ENCODE measurements around the gene IL4I1. TPM values are rescaled to one million over a fixed set of nuclear protein-coding genes. Genes with fewer than 3 reads are reported as not detected.

IL4I1 gene
- total and polyA plus RNA-seq, 2 experiments from 2014 or later, result 0.66 TPM; not detected in 1

DNA sequence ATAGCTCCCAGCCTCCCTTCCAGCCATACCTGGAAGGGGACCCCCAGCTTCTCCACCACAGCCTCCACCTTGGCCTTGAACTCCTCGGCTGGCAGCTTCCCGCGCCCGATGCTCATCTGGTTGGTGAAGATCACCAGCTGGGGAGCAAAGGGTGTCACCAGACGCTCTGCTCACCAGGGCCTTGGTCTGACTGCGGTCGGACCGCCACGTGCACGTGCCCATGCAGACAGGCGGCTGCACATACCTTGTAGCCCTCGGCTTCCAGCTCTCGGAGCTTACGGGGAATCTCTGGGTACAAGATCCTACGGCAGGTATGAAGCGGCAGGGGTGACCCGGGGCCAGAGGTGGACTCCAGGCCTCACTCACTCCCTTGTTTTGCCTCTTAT lies 32.8 kb downstream of the IL4I1 start:
- no peak for DNase-seq
- H3K4me3 ChIP-seq, result no peak overlapping the region
- H2AFZ ChIP-seq, result no peak overlapping the region
- H3K27ac ChIP-seq, result no peak overlapping the region
- peaks cover 14% of the 10 kb centered on the region for H3K4me1 ChIP-seq (ENCODE audit: insufficient read depth)
- H3K9ac ChIP-seq, result no peak overlapping the region
- 88 to 92% methylated on average over 17 of the region's 17 CpGs for WGBS, 2 experiments (ENCODE audit: low coverage in 1 of 2, low lambda C conversion rate in 2 of 2, missing lambda C conversion rate in 2 of 2)
- no peaks in the 10 kb centered on the region for H3K27me3 ChIP-seq (replicated peaks; ENCODE audit: insufficient read depth)
- no peaks in the 10 kb centered on the region for H4K20me1 ChIP-seq (ENCODE audit: insufficient read depth)
- no peaks in the 10 kb centered on the region for H3K9me2 ChIP-seq (ENCODE audit: insufficient read depth)
- no peak overlapping the region for H3K4me2 ChIP-seq (ENCODE audit: unreplicated experiment)
- H3K36me3 ChIP-seq (ENCODE audit: low read depth), result peaks cover 9% of the 10 kb centered on the region; the same call in 1 of the 2 replicates
- in situ Hi-C loops (cut with MboI), result no loop called here
- peaks cover 21% of the 10 kb centered on the region for H3F3A ChIP-seq (ENCODE audit: insufficient read depth)
- H3K9me3 ChIP-seq (ENCODE audit: low read depth), result no peaks in the 10 kb centered on the region
- TF ChIP-seq EZH2phosphoT487 (IDR thresholded peaks at IDR 0.05; ENCODE audit: insufficient read depth, low read depth) (no peak), EZH2 (IDR thresholded peaks at IDR 0.05; ENCODE audit: insufficient read depth, poor library complexity, severe bottlenecking) (no peak)
- peaks cover 32% of the 10 kb centered on the region for H3K79me2 ChIP-seq (ENCODE audit: insufficient read depth)

DNA sequence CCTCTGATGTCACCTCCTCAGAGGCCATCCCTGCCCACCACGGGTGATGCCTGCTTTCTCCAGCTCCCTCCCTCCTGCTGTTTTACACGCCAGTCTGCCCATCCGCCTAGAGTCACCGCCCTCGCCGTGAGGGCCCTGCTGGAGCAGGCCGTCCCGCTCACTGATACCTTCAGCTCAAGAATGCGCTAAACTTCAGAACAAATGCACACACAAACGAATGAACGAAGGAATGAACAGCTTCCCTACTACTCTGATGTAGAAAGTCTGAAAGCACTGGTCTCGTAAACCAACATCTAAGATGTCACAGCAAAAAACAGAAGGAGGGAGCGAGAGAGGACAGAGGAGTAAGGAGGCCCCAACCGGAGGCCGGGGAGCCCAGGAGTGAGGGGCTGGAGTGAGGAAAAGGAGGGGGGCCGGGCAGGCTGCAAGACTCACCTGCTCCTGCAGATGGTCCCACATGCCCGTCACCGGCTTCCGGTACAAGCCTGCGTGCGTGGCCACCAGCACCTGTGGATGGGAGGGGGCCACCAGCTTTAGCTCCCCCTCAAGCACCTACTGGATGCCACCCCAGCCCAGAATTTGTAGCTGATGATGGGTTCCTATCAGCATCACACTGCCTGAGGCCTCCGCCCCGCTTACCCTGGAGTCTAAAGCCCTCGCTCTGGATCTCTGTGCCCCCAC lies 33.3 kb downstream of the IL4I1 start:
- Histone ChIP-seq H3K9ac (no peak overlapping the region), H3K4me3 (no peak overlapping the region), H3K27ac (no peak overlapping the region), H3K9me3 (ENCODE audit: low read depth) (no peaks in the 10 kb centered on the region), H3K27me3 (replicated peaks; ENCODE audit: insufficient read depth) (no peaks in the 10 kb centered on the region), H2AFZ (no peak overlapping the region), H3K79me2 (ENCODE audit: insufficient read depth) (peaks cover 32% of the 10 kb centered on the region), H4K20me1 (ENCODE audit: insufficient read depth) (no peaks in the 10 kb centered on the region), H3K4me2 (ENCODE audit: unreplicated experiment) (no peak overlapping the region), H3F3A (ENCODE audit: insufficient read depth) (peaks cover 23% of the 10 kb centered on the region), H3K36me3 (ENCODE audit: low read depth) (peaks cover 9% of the 10 kb centered on the region; the same call in 1 of the 2 replicates), H3K9me2 (ENCODE audit: insufficient read depth) (no peaks in the 10 kb centered on the region), H3K4me1 (ENCODE audit: insufficient read depth) (peaks cover 14% of the 10 kb centered on the region)
- TF ChIP-seq EZH2 (IDR thresholded peaks at IDR 0.05; ENCODE audit: insufficient read depth, poor library complexity, severe bottlenecking), result no peak
- no peak for TF ChIP-seq EZH2phosphoT487 (IDR thresholded peaks at IDR 0.05; ENCODE audit: insufficient read depth, low read depth)
- in situ Hi-C loops (cut with MboI), result no loop called here
- WGBS, 2 experiments (ENCODE audit: low coverage in 1 of 2, low lambda C conversion rate in 2 of 2, missing lambda C conversion rate in 2 of 2), result 90% methylated on average over 24 of the region's 24 CpGs
- no peak for DNase-seq

DNA sequence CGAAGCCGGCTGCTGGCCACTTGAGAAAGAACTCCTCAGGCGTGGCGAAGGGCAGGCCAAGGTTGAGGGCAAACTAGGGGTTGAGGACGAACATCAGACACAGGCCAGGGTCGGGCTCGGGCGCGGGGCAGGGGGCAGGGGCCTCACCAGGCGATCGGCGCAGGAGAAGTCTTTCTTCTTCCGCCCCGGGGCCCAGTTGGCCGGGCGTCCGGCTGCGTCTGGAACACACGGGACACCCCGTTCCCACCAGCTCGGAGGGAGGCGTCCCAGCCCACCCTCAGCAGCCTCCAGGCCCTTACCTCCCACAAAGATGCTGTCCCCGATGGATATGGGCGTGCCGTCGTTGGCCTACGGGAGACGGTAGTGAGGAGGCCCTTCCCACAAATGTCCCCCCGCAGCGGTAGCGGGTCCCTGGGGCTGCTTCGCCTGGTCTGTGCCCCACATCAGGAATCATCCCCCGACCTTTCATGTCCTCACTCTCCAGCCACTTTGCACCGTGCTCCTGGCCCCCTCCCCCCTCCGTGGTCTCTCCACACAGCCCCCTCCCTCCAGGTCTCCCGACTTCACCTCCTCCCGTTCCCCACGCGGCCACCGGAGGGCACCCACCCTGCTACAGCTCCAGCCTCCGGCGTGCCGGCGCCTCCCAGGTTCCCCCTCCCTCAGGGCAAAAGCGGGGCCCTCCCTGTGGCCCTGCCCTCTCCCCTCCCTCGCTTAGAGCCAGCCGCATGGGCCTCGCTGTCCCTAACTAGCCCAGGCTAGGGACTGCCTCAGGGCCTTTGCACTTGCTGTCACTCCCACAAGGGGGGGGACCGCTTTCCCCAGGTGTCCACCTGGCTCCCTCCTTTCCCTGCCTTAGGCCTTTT lies 34.1 kb downstream of the IL4I1 start:
- 84 to 96% methylated on average over 20 to 48 of the region's 49 CpGs for WGBS, 2 experiments (ENCODE audit: low coverage in 1 of 2, low lambda C conversion rate in 2 of 2, missing lambda C conversion rate in 2 of 2)
- in situ Hi-C loops (cut with MboI), result no loop called here
- Histone ChIP-seq H3K27ac (no peak overlapping the region), H3K4me2 (ENCODE audit: unreplicated experiment) (no peak overlapping the region), H3F3A (ENCODE audit: insufficient read depth) (peaks cover 17% of the 10 kb centered on the region), H3K4me1 (ENCODE audit: insufficient read depth) (peaks cover 14% of the 10 kb centered on the region), H2AFZ (no peak overlapping the region), H3K79me2 (ENCODE audit: insufficient read depth) (peaks cover 32% of the 10 kb centered on the region), H3K9me2 (ENCODE audit: insufficient read depth) (no peaks in the 10 kb centered on the region), H3K36me3 (ENCODE audit: low read depth) (peaks cover 9% of the 10 kb centered on the region; the same call in 1 of the 2 replicates), H3K9ac (no peak overlapping the region), H3K27me3 (replicated peaks; ENCODE audit: insufficient read depth) (no peaks in the 10 kb centered on the region), H3K4me3 (no peak overlapping the region), H3K9me3 (ENCODE audit: low read depth) (no peaks in the 10 kb centered on the region), H4K20me1 (ENCODE audit: insufficient read depth) (no peaks in the 10 kb centered on the region)
- DNase-seq, result no peak
- TF ChIP-seq EZH2phosphoT487 (IDR thresholded peaks at IDR 0.05; ENCODE audit: insufficient read depth, low read depth) (no peak), EZH2 (IDR thresholded peaks at IDR 0.05; ENCODE audit: insufficient read depth, poor library complexity, severe bottlenecking) (no peak)

DNA sequence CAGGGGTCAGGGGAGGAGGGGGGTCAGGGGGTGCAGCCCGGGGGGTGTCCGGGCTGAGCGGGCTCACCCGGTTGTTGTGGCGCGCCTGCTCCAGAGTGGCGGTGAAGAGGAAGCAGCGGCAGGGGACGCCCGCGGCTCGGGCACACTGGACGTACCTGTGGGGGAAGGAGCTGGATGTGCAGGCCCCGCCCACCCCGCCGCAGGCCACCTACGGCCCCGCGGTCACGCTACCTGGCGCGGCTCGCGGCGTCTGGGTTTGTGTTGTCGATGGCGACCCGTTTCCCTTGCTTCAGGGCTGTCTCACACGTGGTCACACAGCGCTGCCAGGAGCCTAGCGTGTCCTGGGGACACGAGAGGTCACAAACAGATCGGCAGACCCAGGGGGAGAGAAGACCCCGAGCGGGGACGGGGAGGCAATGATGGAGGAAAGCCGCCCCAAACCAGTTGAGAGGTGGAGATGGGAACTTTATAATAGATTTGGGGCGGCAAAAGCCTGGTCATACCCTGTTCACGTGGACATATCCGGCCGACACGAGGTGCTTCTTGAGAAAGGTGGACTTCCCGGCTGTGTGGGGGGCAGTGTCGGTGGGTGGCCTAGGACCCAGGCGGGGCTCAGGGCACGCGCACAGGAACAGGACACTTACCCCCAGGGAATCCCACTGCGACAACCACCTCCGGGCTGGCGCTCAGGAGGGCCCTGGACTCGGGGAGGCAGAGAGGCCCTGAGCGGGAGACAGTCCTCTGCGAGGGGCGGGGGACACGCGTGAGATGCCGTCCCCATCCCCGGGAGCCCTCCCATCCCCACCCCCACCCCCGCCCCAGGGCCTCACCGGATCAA lies 34.9 kb downstream of the IL4I1 start:
- Histone ChIP-seq H3F3A (ENCODE audit: insufficient read depth) (peaks cover 22% of the 10 kb centered on the region), H3K9me3 (ENCODE audit: low read depth) (no peaks in the 10 kb centered on the region), H3K27me3 (replicated peaks; ENCODE audit: insufficient read depth) (no peaks in the 10 kb centered on the region), H4K20me1 (ENCODE audit: insufficient read depth) (no peaks in the 10 kb centered on the region), H3K27ac (no peak overlapping the region), H3K9me2 (ENCODE audit: insufficient read depth) (no peaks in the 10 kb centered on the region), H2AFZ (no peak overlapping the region), H3K79me2 (ENCODE audit: insufficient read depth) (peaks cover 32% of the 10 kb centered on the region), H3K4me2 (ENCODE audit: unreplicated experiment) (no peak overlapping the region), H3K36me3 (ENCODE audit: low read depth) (peaks cover 9% of the 10 kb centered on the region; the same call in 1 of the 2 replicates), H3K4me1 (ENCODE audit: insufficient read depth) (peaks cover 14% of the 10 kb centered on the region), H3K9ac (no peak overlapping the region), H3K4me3 (no peak overlapping the region)
- DNase-seq, result no peak
- 84 to 85% methylated on average over 35 to 60 of the region's 60 CpGs for WGBS, 2 experiments (ENCODE audit: low coverage in 1 of 2, low lambda C conversion rate in 2 of 2, missing lambda C conversion rate in 2 of 2)
- in situ Hi-C loops (cut with MboI), result no loop called here
- TF ChIP-seq EZH2 (IDR thresholded peaks at IDR 0.05; ENCODE audit: insufficient read depth, poor library complexity, severe bottlenecking) (no peak), EZH2phosphoT487 (IDR thresholded peaks at IDR 0.05; ENCODE audit: insufficient read depth, low read depth) (no peak)
